Posterior cingulate gyrus (tissue), 11 donors: Measurements from ENCODE around the gene CINP.

Experiments
- DNase-seq, 10 donors: peaks; one replicate each; pipeline versions ENCODE4 v3.0.0 to v3.0.0-alpha.2; 2020 to 2021; ENCODE audit warnings: mixed read lengths in 3 of 10
- intact Hi-C: fragments of 100-400 bp; cut with DNase I; formaldehyde crosslinking; loops from one replicate; pipeline ENCODE4 v1.15.1; 2023

CINP gene

GRCh38 chr14:102362545-102363181, at the start of gene CINP, which contains the start of gene TECPR2:
CINP (minus strand) TSS chr14:102362890; CDS start chr14:102362851, 39 bp downstream.
TECPR2 (plus strand) TSS chr14:102362941; CDS start chr14:102376722, 13,781 bp downstream.
- intact Hi-C loops = loop anchor here (5.0 kb wide), 2 partner anchors 55 to 75 kb away; no protein-coding TSS in a partner anchor

GRCh38 chr14:102408724-102409123, 46.0 kb upstream of the CINP start:
- intact Hi-C loops = no loop called here
- peak in 1 of 10 donors; percentile 63 for DNase-seq

More at GRCh38 chr14:102362545-102363181, at the start of gene CINP, which contains the start of gene TECPR2:
- peak; percentile 98 to 100 (median 100) for DNase-seq

GRCh38 chr14:102407258-102407657, 44.6 kb upstream of the CINP start:
- no peak for DNase-seq
- intact Hi-C loops = no loop called here

GRCh38 chr14:102403028-102403427, 40.3 kb upstream of the CINP start:
- intact Hi-C loops = no loop called here
- DNase-seq = no peak

- intact Hi-C loops = no loop called here
- peak in 1 of 10 donors; percentile 75 for DNase-seq
Measured at GRCh38 chr14:102396521-102396920, 33.8 kb upstream of the CINP start.

- DNase-seq = peak in 1 of 10 donors; percentile 41
- intact Hi-C loops = no loop called here
Measured at GRCh38 chr14:102394717-102395375, 32.2 kb upstream of the CINP start.

- no peak for DNase-seq
- intact Hi-C loops = no loop called here
Measured at GRCh38 chr14:102392506-102392905, 29.8 kb upstream of the CINP start.

GRCh38 chr14:102390064-102390855, 27.6 kb upstream of the CINP start:
- intact Hi-C loops = no loop called here
- peak in 1 of 10 donors; percentile 51 for DNase-seq

- intact Hi-C loops = no loop called here
- no peak for DNase-seq
Measured at GRCh38 chr14:102389246-102389645, 26.6 kb upstream of the CINP start.

- intact Hi-C loops = no loop called here
- DNase-seq = no peak
Measured at GRCh38 chr14:102387086-102387485, 24.4 kb upstream of the CINP start.

GRCh38 chr14:102378830-102379229, 16.1 kb upstream of the CINP start:
- DNase-seq = no peak
- intact Hi-C loops = no loop called here

GRCh38 chr14:102377696-102378095, 15.0 kb upstream of the CINP start:
- DNase-seq = no peak
- intact Hi-C loops = no loop called here

GRCh38 chr14:102375119-102375518, 12.4 kb upstream of the CINP start:
- intact Hi-C loops = no loop called here
- no peak for DNase-seq

GRCh38 chr14:102374264-102374663, 11.6 kb upstream of the CINP start:
- intact Hi-C loops = no loop called here
- no peak for DNase-seq

- intact Hi-C loops = no loop called here
- DNase-seq = no peak
Measured at GRCh38 chr14:102373110-102373509, 10.4 kb upstream of the CINP start.

- intact Hi-C loops = no loop called here
- no peak for DNase-seq
Measured at GRCh38 chr14:102371361-102371760, 8.7 kb upstream of the CINP start.

- intact Hi-C loops = no loop called here
- no peak for DNase-seq
Measured at GRCh38 chr14:102370305-102370809, 7.7 kb upstream of the CINP start.

GRCh38 chr14:102363182-102363943, 673 bp upstream of the CINP start:
- intact Hi-C loops = loop anchor here (5.0 kb wide), 2 partner anchors 54 to 74 kb away; no protein-coding TSS in a partner anchor
- peak in 8 of 10 donors; percentile 14 to 93 (median 36) for DNase-seq

- no peak for DNase-seq
- intact Hi-C loops = loop anchor here (5.0 kb wide), 2 partner anchors 55 to 75 kb away; no protein-coding TSS in a partner anchor
Measured at GRCh38 chr14:102362084-102362483, 606 bp downstream of the CINP start.

- no peak for DNase-seq
- intact Hi-C loops = loop anchor here (5.0 kb wide), 2 partner anchors 57 to 77 kb away; no protein-coding TSS in a partner anchor
Measured at GRCh38 chr14:102360388-102360787, 2.3 kb downstream of the CINP start.
